OCI-LY7 (cell line): Measurements from ENCODE around the gene PDIA6. TPM values are rescaled to one million over a fixed set of nuclear protein-coding genes. Genes with fewer than 3 reads are reported as not detected.

Experiments
- BruUV-seq: library from RNA; stranded (reverse); fragments of 400-500 nt; replicated peaks from 2 replicates; lab custom pipeline; 2021; lab: Mats Ljungman, UMichigan
- CTCF ChIA-PET: fragments of 300-600 bp; sonication (Branson Sonifier 250); formaldehyde crosslinking; loops from one replicate; lab custom pipeline; 2022; ENCODE audit warnings: antibody characterized with exemption; ENCODE audit not compliant: unreplicated experiment; lab: Charles Lee
- POLR2A ChIA-PET: fragments of 300-600 bp; sonication (Branson Sonifier 250); formaldehyde crosslinking; loops from one replicate; lab custom pipeline; 2022; ENCODE audit warnings: antibody characterized with exemption; lab: Charles Lee
- DNase-seq: peaks from one replicate; pipeline ENCODE4 v3.0.0-alpha.2; 2015; ENCODE audit warnings: low spot score
- H2AFZ ChIP-seq: fragments of 200-600 bp; sonication (generic), shearing (Covaris generic); 2 replicates; pipeline ENCODE4 v1.6.1; 2014; ENCODE audit warnings: mild to moderate bottlenecking, antibody characterized with exemption, low read length, moderate library complexity
- H3K27ac ChIP-seq: fragments of 200-600 bp; sonication (generic); 2 replicates; pipeline ENCODE4 v1.5.1; 2014; ENCODE audit warnings: mixed run types, low read depth, mild to moderate bottlenecking, moderate library complexity, low read length, inconsistent platforms; ENCODE audit not compliant: poor library complexity, severe bottlenecking
- H3K36me3 ChIP-seq: fragments of 200-600 bp; sonication (generic); 2 replicates; pipeline ENCODE4 v1.6.1; 2014; ENCODE audit warnings: mild to moderate bottlenecking, antibody characterized with exemption, low read length, moderate library complexity, mixed read lengths; ENCODE audit not compliant: insufficient read depth
- H3K4me1 ChIP-seq: fragments of 200-600 bp; sonication (generic); 2 replicates; pipeline ENCODE4 v1.5.1; 2014; ENCODE audit warnings: mild to moderate bottlenecking, low read length; ENCODE audit not compliant: insufficient read depth, poor library complexity, severe bottlenecking
- H3K4me2 ChIP-seq: fragments of 200-600 bp; sonication (generic); 2 replicates; pipeline ENCODE4 v1.6.1; 2014; ENCODE audit warnings: mild to moderate bottlenecking, low read length
- H3K4me3 ChIP-seq: fragments of 200-600 bp; sonication (generic); 2 replicates; pipeline ENCODE4 v1.5.1; 2014; ENCODE audit warnings: mild to moderate bottlenecking, low read depth, low read length; ENCODE audit not compliant: poor library complexity, severe bottlenecking
- H3K79me2 ChIP-seq: fragments of 200-600 bp; sonication (generic); 2 replicates; pipeline ENCODE4 v1.6.1; 2016; ENCODE audit warnings: low read depth, mild to moderate bottlenecking, low read length, moderate library complexity, mixed read lengths; ENCODE audit not compliant: insufficient read depth
- H3K9me2 ChIP-seq: fragments of 200-600 bp; sonication (generic); 2 replicates; pipeline ENCODE4 v1.6.1; 2016; ENCODE audit warnings: mild to moderate bottlenecking, low read length, mixed read lengths; ENCODE audit not compliant: insufficient read depth
- H3K9me3 ChIP-seq: fragments of 200-600 bp; sonication (generic); 2 replicates; pipeline ENCODE4 v1.6.1; 2014; ENCODE audit warnings: mild to moderate bottlenecking, mixed run types, low read length, mixed read lengths
- H4K20me1 ChIP-seq: fragments of 200-600 bp; sonication (generic); 2 replicates; pipeline ENCODE4 v1.6.1; 2014; ENCODE audit warnings: mild to moderate bottlenecking, antibody characterized with exemption, low read length, moderate library complexity, mixed read lengths; ENCODE audit not compliant: insufficient read depth
- CTCF ChIP-seq: fragments of 200-600 bp; sonication (generic); conservative IDR thresholded peaks from 2 replicates; pipeline ENCODE4 v1.5.1; 2014; ENCODE audit warnings: mild to moderate bottlenecking, antibody characterized with exemption, low read length, moderate library complexity, mixed read lengths
- EZH2phosphoT487 ChIP-seq: fragments of 200-600 bp; sonication (generic); IDR thresholded peaks from 2 replicates; pipeline ENCODE4 v1.6.1; 2018; ENCODE audit warnings: low read depth, borderline replicate concordance, mild to moderate bottlenecking, mixed run types, antibody characterized with exemption, low read length, moderate library complexity, mixed read lengths
- intact Hi-C: fragments of 100-400 bp; cut with micrococcal nuclease; formaldehyde crosslinking; loops from one replicate; pipeline ENCODE4 v1.10.0; 2022; ENCODE audit not compliant: unreplicated experiment
- total RNA-seq, 2 experiments: library from RNA; depleted of rRNA in 1 of 2; stranded (reverse); fragments of >200 nt in 1 of 2; shearing (Covaris generic) in 1 of 2; gene quantifications; 2 replicates each; pipeline ENCODE4 v1.2.3, GENCODE V29; 2014 to 2022

PDIA6 gene
- total RNA-seq, 2 experiments from 2014 or later, result 150 to 171 TPM

GRCh38 chr2:10780491-10780820 lies 32.1 kb downstream of the PDIA6 start:
- Histone ChIP-seq H3K27ac (no peak overlapping the region), H3K4me3 (no peak overlapping the region), H3K36me3 (peaks cover 59% of the 10 kb centered on the region), H3K4me1 (no peaks in the 10 kb centered on the region), H3K9me2 (no peaks in the 10 kb centered on the region), H3K9me3 (no peaks in the 10 kb centered on the region), H3K79me2 (no peaks in the 10 kb centered on the region), H3K4me2 (no peak overlapping the region), H4K20me1 (no peaks in the 10 kb centered on the region), H2AFZ (no peak overlapping the region)
- ChIA-PET CTCF (no interaction called here), POLR2A (no interaction called here)
- no peak for TF ChIP-seq EZH2phosphoT487
- no peak for TF ChIP-seq CTCF
- BruUV-seq, result no TSS peak
- DNase-seq, result no peak
- intact Hi-C loops, result no loop called here

DNA sequence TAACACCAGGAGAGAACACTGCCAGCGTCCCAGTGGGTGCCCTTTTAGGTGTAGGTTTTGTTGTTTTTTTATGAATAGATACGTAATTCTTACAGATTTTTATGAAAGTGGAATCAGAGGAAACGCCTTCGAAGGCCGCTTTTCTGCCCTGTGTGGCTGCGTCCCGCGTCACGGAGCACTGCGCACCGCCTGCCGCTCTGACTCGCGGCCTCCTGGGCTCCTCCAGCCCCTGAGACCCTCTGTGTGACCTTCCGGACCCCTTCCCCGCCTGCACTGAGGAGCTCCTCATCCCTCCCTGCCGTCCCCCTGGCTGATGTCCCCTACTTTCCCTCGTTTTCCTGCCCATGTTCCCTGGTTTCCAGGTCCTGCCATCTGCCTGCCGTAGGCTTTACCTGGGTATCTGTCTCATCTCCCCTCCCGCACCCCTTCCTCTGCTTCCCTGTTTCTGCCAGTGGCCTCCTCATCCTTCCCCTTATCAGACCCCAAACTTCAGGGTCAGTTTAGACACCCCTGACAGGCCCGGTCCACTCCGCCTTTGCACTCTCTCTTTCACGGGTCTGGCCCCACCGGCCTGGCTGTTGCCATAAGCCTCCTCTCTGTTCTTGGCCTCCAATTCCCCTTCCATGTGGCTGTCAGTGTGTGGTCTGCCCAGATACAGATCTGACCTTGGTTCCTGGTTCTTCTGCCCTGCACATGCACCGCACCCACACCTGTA lies 32.7 kb downstream of the PDIA6 start:
- no peak for DNase-seq
- Histone ChIP-seq H3K9me3 (no peaks in the 10 kb centered on the region), H2AFZ (no peak overlapping the region), H3K79me2 (no peaks in the 10 kb centered on the region), H3K4me3 (no peak overlapping the region), H3K4me2 (no peak overlapping the region), H3K9me2 (no peaks in the 10 kb centered on the region), H3K27ac (no peak overlapping the region), H3K4me1 (no peaks in the 10 kb centered on the region), H4K20me1 (no peaks in the 10 kb centered on the region), H3K36me3 (peaks cover 54% of the 10 kb centered on the region)
- BruUV-seq, result no TSS peak
- CTCF ChIA-PET, result no interaction called here
- intact Hi-C loops, result no loop called here
- POLR2A ChIA-PET, result no interaction called here
- TF ChIP-seq CTCF, result no peak
- TF ChIP-seq EZH2phosphoT487, result no peak

DNA sequence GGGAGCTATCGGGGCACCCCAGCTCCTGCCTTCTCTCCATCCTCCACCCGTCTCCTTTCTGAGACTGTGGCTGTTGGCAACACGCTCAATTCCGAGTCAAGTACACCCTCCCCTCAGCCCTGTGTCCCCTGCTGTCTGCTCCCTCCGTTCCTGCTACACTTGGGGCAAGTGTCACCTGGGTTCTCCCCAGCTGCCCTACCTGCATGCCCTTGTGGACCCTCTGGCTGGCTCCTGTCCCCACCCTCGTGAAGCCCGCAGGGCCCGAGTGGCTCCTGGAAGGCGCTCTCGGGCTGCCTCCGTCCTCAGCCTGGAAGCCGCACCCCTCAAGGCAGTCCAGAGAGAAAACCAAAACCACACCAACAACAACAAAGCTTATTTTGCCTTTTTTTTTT lies 33.9 kb downstream of the PDIA6 start:
- no peaks in the 10 kb centered on the region for H3K9me2 ChIP-seq

More for the DNA sequence above, 33.9 kb downstream of the PDIA6 start:
- no peaks in the 10 kb centered on the region for H3K4me1 ChIP-seq
- no peaks in the 10 kb centered on the region for H4K20me1 ChIP-seq
- H3K27ac ChIP-seq, result no peak overlapping the region
- no peak overlapping the region for H2AFZ ChIP-seq
- no peak for TF ChIP-seq EZH2phosphoT487
- no peak for TF ChIP-seq CTCF
- POLR2A ChIA-PET, result no interaction called here
- no peak overlapping the region for H3K4me2 ChIP-seq
- no peaks in the 10 kb centered on the region for H3K9me3 ChIP-seq
- H3K36me3 ChIP-seq, result peaks cover 42% of the 10 kb centered on the region
- DNase-seq, result no peak
- intact Hi-C loops, result no loop called here
- no peak overlapping the region for H3K4me3 ChIP-seq
- BruUV-seq, result no TSS peak
- no peaks in the 10 kb centered on the region for H3K79me2 ChIP-seq
- CTCF ChIA-PET, result no interaction called here
